B cell (primary cell): ENCODE data around the gene ESRRA. TPM values are rescaled to one million over a fixed set of nuclear protein-coding genes. Genes with fewer than 3 reads are reported as not detected.

Source experiments
- ATAC-seq: fragments of 200-7000 bp; cut with Tn5 transposase; one replicate; pipeline ENCODE4 v1.10.0; 2021; ENCODE audit warnings: low read depth, mild to moderate bottlenecking, moderate number of reproducible peaks, moderate library complexity
- CTCF ChIA-PET: fragments of 350-600 bp; sonication (Branson Sonifier 250); formaldehyde crosslinking; loops from one replicate; lab custom pipeline; 2021; ENCODE audit warnings: antibody characterized with exemption, inconsistent platforms; lab: Charles Lee
- POLR2A ChIA-PET: fragments of 350-600 bp; sonication (Branson Sonifier 250); formaldehyde crosslinking; loops from one replicate; lab custom pipeline; 2021; ENCODE audit warnings: antibody characterized with exemption; lab: Charles Lee
- DNase-seq: peaks from one replicate; pipeline ENCODE4 v3.0.0; 2013
- H2AFZ ChIP-seq: 2 replicates; pipeline ENCODE4 v1.6.1; 2012; ENCODE audit warnings: mild to moderate bottlenecking, low read depth, low read length; ENCODE audit not compliant: insufficient read depth, poor library complexity, severe bottlenecking
- H3K27ac ChIP-seq, 2 donors: 1 replicate in 1 of 2; 2 replicates in 1 of 2; pipeline ENCODE4 v1.5.1; 2012 to 2013; ENCODE audit warnings: low read length in 2 of 2, mild to moderate bottlenecking in 2 of 2, moderate library complexity in 1 of 2
- H3K27me3 ChIP-seq, 4 experiments: fragments of 200-600 bp in 1 of 4; sonication (generic) in 1 of 4; replicated peaks in 1 of 4; 1 replicate in 2 of 4; 2 replicates in 2 of 4; pipeline versions ENCODE4 v1.6.1 to v1.7.0; 2013 to 2016; ENCODE audit warnings: low read length in 3 of 4, mild to moderate bottlenecking in 2 of 4, mixed read lengths in 1 of 4, moderate library complexity in 1 of 4; ENCODE audit not compliant: insufficient read depth in 4 of 4, control insufficient read depth in 3 of 4; ENCODE audit errors: control extremely low read depth in 1 of 4
- H3K36me3 ChIP-seq, 2 experiments: replicated peaks in 1 of 2; 1 replicate in 1 of 2; 2 replicates in 1 of 2; pipeline versions ENCODE4 v1.6.1 to v1.7.1; 2013; ENCODE audit warnings: low read length in 1 of 2; ENCODE audit not compliant: insufficient read depth in 2 of 2, control insufficient read depth in 1 of 2; ENCODE audit errors: control extremely low read depth in 1 of 2, extremely low read depth in 1 of 2
- H3K4me1 ChIP-seq, 2 donors: fragments of 200-600 bp in 1 of 2; sonication (generic) in 1 of 2; 1 replicate in 1 of 2; 2 replicates in 1 of 2; pipeline versions ENCODE4 v1.5.1 to v1.6.1; 2013 to 2017; ENCODE audit warnings: low read length in 2 of 2; ENCODE audit not compliant: control insufficient read depth in 2 of 2, insufficient read depth in 2 of 2
- H3K4me2 ChIP-seq: replicated peaks from 2 replicates; pipeline ENCODE3; 2012; ENCODE audit warnings: mild to moderate bottlenecking, low read depth, low read length; ENCODE audit not compliant: poor library complexity, severe bottlenecking
- H3K4me3 ChIP-seq, 5 experiments: fragments of 200-600 bp in 1 of 5; sonication (generic) in 1 of 5; 1 replicate in 3 of 5; 2 replicates in 2 of 5; pipeline versions ENCODE4 v1.5.1 to v1.7.0; 2011 to 2016; ENCODE audit warnings: low read length in 4 of 5, mild to moderate bottlenecking in 4 of 5, low read depth in 2 of 5, control low read depth in 1 of 5, moderate library complexity in 1 of 5; ENCODE audit not compliant: insufficient read depth in 1 of 5; ENCODE audit errors: control extremely low read depth in 1 of 5, extremely low read depth in 1 of 5
- H3K79me2 ChIP-seq: fragments of 200-600 bp; sonication (generic); one replicate; pipeline ENCODE4 v1.6.0; 2016; ENCODE audit warnings: low read length; ENCODE audit not compliant: control insufficient read depth, insufficient read depth
- H3K9ac ChIP-seq: fragments of 200-600 bp; sonication (generic); 2 replicates; pipeline ENCODE4 v1.6.1; 2017; ENCODE audit warnings: mild to moderate bottlenecking, low read length, moderate library complexity
- H3K9me3 ChIP-seq, 3 donors: one replicate each; pipeline versions ENCODE4 v1.6.1 to v1.7.1; 2013; ENCODE audit warnings: low read length in 2 of 3; ENCODE audit not compliant: control insufficient read depth in 2 of 3, insufficient read depth in 1 of 3; ENCODE audit errors: control extremely low read depth in 1 of 3
- H4K20me1 ChIP-seq: 2 replicates; pipeline ENCODE4 v1.6.0; 2012; ENCODE audit warnings: mild to moderate bottlenecking, low read length; ENCODE audit not compliant: insufficient read depth, control insufficient read depth, poor library complexity, severe bottlenecking
- H3K27ac Mint-ChIP-seq: one replicate; pipeline ENCODE4 v1.8.0; 2021; ENCODE audit warnings: mixed read lengths
- H3K27me3 Mint-ChIP-seq: one replicate; pipeline ENCODE4 v1.8.0; 2021; ENCODE audit warnings: mixed read lengths
- H3K4me1 Mint-ChIP-seq: one replicate; pipeline ENCODE4 v1.8.0; 2021; ENCODE audit warnings: mixed read lengths
- H3K4me3 Mint-ChIP-seq: one replicate; pipeline ENCODE4 v1.8.0; 2021; ENCODE audit warnings: mixed read lengths
- H3K9me3 Mint-ChIP-seq: one replicate; pipeline ENCODE4 v1.8.0; 2022; ENCODE audit warnings: mixed read lengths; ENCODE audit not compliant: insufficient read depth
- EZH2 ChIP-seq: IDR thresholded peaks from 2 replicates; pipeline ENCODE4 v1.6.1; 2012; ENCODE audit warnings: borderline replicate concordance, low read depth, mild to moderate bottlenecking, moderate library complexity, low read length; ENCODE audit not compliant: insufficient read depth, poor library complexity, severe bottlenecking
- WGBS: methylation state at CpG from one replicate; pipeline ENCODE4 v1.1.5; 2013; ENCODE audit warnings: missing lambda C conversion rate; ENCODE audit not compliant: insufficient coverage; 5-methylcytosine and 5-hydroxymethylcytosine counted together
- intact Hi-C: fragments of 100-400 bp; cut with micrococcal nuclease; formaldehyde crosslinking; loops from one replicate; pipeline ENCODE4 v1.10.0; 2022
- polyA plus RNA-seq: library from polyadenylated mRNA; depleted of rRNA; stranded (reverse); fragments of >200 nt; gene quantifications from 2 replicates; pipeline ENCODE4 v1.2.3, GENCODE V29; 2012
- total RNA-seq, 2 donors: library from RNA; stranded (reverse); fragments of 120-200 nt in 1 of 2; gene quantifications; 1 replicate in 1 of 2; 2 replicates in 1 of 2; pipeline versions ENCODE4 v1.2.3 to v1.2.4, GENCODE V29; 2013 to 2022
- TF ChIP-seq, protein P1 (sequence below): fragments of 200-600 bp; IDR thresholded peaks from one replicate; pipeline ENCODE4 v1.8.0; 2022; ENCODE audit warnings: antibody characterized with exemption, mild to moderate bottlenecking

ESRRA gene
- total and polyA plus RNA-seq, 2 donors (not counting 1 experiment from before 2014, with no cell fraction given), result 16.3 to 39.6 TPM

DNA sequence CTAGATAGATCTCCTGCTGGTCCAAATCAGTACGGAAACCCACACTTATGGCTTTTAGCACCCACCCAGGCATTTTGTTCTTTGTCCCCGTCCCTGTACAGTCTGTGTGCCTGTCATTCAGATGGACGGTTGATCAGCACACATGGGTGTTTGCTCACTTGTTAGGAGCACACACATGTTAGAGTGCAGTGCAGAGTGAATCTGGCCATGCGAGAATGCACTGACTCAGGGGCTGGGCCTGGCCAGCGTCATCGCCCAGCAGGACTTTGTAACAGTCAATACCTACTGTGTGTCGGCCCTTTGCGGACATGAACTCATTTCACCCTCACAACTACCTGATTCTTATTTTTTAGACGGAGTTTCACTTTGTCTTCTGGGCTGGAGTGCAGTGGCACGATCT lies 57.0 kb downstream of the ESRRA start:
- no peaks in the 10 kb centered on the region for H3K27me3 Mint-ChIP-seq
- intact Hi-C loops, result no loop called here
- peaks cover 37% of the 10 kb centered on the region for H3K4me1 Mint-ChIP-seq
- no peak for DNase-seq
- no peak for ATAC-seq
- Histone ChIP-seq H3K4me3 (no peak overlapping the region), H3K4me2 (no peak overlapping the region), H3K36me3 (peaks cover 0 to 24% of the 10 kb centered on the region in 2 experiments), H4K20me1 (peaks cover 25% of the 10 kb centered on the region), H3K27ac (peak overlapping the region in 1 of 2 donors; percentile 33), H3K79me2 (peaks cover 8% of the 10 kb centered on the region), H2AFZ (no peak overlapping the region), H3K27me3 (no peaks in the 10 kb centered on the region), H3K9me3 (no peaks in the 10 kb centered on the region), H3K9ac (no peak overlapping the region), H3K4me1 (peaks cover 31 to 48% of the 10 kb centered on the region in 2 donors)
- over 99% methylated on average over 10 of the region's 10 CpGs for WGBS
- H3K9me3 Mint-ChIP-seq, result no peaks in the 10 kb centered on the region
- no peak overlapping the region for H3K4me3 Mint-ChIP-seq
- H3K27ac Mint-ChIP-seq, result no peak overlapping the region
- TF ChIP-seq EZH2, result no peak
- TF ChIP-seq, protein P1, sequence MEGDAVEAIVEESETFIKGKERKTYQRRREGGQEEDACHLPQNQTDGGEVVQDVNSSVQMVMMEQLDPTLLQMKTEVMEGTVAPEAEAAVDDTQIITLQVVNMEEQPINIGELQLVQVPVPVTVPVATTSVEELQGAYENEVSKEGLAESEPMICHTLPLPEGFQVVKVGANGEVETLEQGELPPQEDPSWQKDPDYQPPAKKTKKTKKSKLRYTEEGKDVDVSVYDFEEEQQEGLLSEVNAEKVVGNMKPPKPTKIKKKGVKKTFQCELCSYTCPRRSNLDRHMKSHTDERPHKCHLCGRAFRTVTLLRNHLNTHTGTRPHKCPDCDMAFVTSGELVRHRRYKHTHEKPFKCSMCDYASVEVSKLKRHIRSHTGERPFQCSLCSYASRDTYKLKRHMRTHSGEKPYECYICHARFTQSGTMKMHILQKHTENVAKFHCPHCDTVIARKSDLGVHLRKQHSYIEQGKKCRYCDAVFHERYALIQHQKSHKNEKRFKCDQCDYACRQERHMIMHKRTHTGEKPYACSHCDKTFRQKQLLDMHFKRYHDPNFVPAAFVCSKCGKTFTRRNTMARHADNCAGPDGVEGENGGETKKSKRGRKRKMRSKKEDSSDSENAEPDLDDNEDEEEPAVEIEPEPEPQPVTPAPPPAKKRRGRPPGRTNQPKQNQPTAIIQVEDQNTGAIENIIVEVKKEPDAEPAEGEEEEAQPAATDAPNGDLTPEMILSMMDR, result no peak
- ChIA-PET POLR2A (no interaction called here), CTCF (interaction anchor here (10.2 kb wide), 1 partner anchor 45 kb away, joined by 188 read pairs; the partner anchor contains the start of genes PRDX5 and TRMT112)

- H3K9me3 Mint-ChIP-seq, result no peaks in the 10 kb centered on the region
- Histone ChIP-seq H3K9ac (no peak overlapping the region), H3K27me3 (no peaks in the 10 kb centered on the region), H3K9me3 (no peaks in the 10 kb centered on the region), H3K4me3 (no peak overlapping the region), H4K20me1 (peaks cover 12% of the 10 kb centered on the region), H3K79me2 (no peaks in the 10 kb centered on the region), H3K36me3 (peaks cover 0 to 33% of the 10 kb centered on the region in 2 experiments), H3K4me2 (no peak overlapping the region), H3K4me1 (peaks cover 18 to 29% of the 10 kb centered on the region in 2 donors), H2AFZ (no peak overlapping the region), H3K27ac (peak overlapping the region in 1 of 2 donors; percentile 7)
- ChIA-PET CTCF (interaction anchor here (0.7 to 1.2 kb wide), 4 partner anchors 13 to 145 kb away, joined by 3 read pairs; no protein-coding TSS in a partner anchor), POLR2A (interaction anchor here (0.7 to 1.0 kb wide), 2 partner anchors 9 to 72 kb away, joined by 4 read pairs; no protein-coding TSS in a partner anchor)
- H3K27ac Mint-ChIP-seq, result peak overlapping the region; percentile 34
- intact Hi-C loops, result no loop called here
- H3K4me3 Mint-ChIP-seq, result no peak overlapping the region
- H3K4me1 Mint-ChIP-seq, result peaks cover 26% of the 10 kb centered on the region
- no peaks in the 10 kb centered on the region for H3K27me3 Mint-ChIP-seq
- 59% methylated on average over 5 of the region's 6 CpGs for WGBS
- ATAC-seq (peak; percentile 42), DNase-seq (no peak)
- TF ChIP-seq EZH2, result no peak
- TF ChIP-seq, protein P1, result no peak
These were observed 59.1 kb downstream of the ESRRA start for GRCh38 chr11:64364435-64364834.
